Keratinocyte (primary cell): ENCODE measurements around the gene CTU1.

Experiments
- CTCF ChIP-seq, 3 experiments: IDR thresholded peaks in 1 of 3; conservative IDR thresholded peaks in 1 of 3; optimal IDR thresholded peaks in 1 of 3; 2 replicates in 2 of 3; 3 replicates in 1 of 3; pipeline versions ENCODE3 to v1.5.1; 2011; ENCODE audit warnings: low read length in 3 of 3, mild to moderate bottlenecking in 3 of 3, moderate library complexity in 2 of 3, control low read depth in 1 of 3, inconsistent platforms in 1 of 3; ENCODE audit not compliant: insufficient read depth in 2 of 3; ENCODE audit errors: extremely low read depth in 1 of 3
- EZH2 ChIP-seq: IDR thresholded peaks from one replicate; pipeline ENCODE4 v1.6.1; 2012; ENCODE audit warnings: inconsistent platforms, mild to moderate bottlenecking, low read length, moderate library complexity

- TF ChIP-seq CTCF (optimal IDR thresholded peaks at IDR 0.05 in 1 of 3, IDR thresholded peaks at IDR 0.05 in 1 of 3, conservative IDR thresholded peaks at IDR 0.05 in 1 of 3; ENCODE audit: extremely low read depth in 1 of 3, insufficient read depth in 2 of 3, low read length in 3 of 3) (no peak), EZH2 (no peak)
Observed at GRCh38 chr19:51083181-51083580, 25.0 kb downstream of the CTU1 start.
